Hematopoietic multipotent progenitor cell (in vitro differentiated cells): ENCODE data around the gene PACS2. TPM values are rescaled to one million over a fixed set of nuclear protein-coding genes. Genes with fewer than 3 reads are reported as not detected.

Experiments
- DNase-seq, 3 donors: peaks; one replicate each; pipeline ENCODE4 v3.0.0-alpha.2; 2011 to 2015; ENCODE audit warnings: low read depth in 2 of 3, low spot score in 2 of 3
- total RNA-seq: library from RNA; depleted of rRNA; stranded (reverse); fragments of >200 nt; gene quantifications from one replicate; pipeline ENCODE4 v1.2.3, GENCODE V29; 2012

Gene PACS2
- total RNA-seq, 1 donor = 104 TPM

GRCh38 chr14:105383083-105383730 is 68.7 kb downstream of the PACS2 start:
- DNase-seq = no peak

DNA sequence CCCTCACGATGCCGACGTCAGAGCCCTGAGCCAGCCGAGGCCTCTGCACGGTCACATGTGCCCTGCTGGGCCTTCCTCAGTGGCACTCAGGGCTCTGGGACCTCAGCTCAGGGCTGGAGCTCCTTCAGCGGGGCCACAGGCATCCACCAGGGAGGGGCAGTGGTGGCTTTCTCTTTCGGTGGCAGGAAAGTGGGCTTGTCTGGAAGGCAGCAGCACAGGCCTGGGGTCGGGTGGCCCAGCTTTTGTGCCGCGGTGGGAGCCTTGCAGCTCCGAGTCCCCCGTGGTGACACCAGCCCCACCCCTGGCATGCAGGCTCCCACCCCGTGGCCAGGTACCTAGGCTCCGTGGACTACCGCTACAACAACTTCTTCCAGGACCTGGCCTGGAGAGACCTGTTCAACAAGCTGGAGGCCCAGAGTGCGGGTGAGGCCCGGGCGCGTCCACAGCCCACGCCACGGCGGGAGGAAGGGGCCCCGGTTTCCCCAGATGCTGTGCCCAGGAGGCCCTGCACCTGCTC is 69.6 kb downstream of the PACS2 start:
- no peak for DNase-seq

DNA sequence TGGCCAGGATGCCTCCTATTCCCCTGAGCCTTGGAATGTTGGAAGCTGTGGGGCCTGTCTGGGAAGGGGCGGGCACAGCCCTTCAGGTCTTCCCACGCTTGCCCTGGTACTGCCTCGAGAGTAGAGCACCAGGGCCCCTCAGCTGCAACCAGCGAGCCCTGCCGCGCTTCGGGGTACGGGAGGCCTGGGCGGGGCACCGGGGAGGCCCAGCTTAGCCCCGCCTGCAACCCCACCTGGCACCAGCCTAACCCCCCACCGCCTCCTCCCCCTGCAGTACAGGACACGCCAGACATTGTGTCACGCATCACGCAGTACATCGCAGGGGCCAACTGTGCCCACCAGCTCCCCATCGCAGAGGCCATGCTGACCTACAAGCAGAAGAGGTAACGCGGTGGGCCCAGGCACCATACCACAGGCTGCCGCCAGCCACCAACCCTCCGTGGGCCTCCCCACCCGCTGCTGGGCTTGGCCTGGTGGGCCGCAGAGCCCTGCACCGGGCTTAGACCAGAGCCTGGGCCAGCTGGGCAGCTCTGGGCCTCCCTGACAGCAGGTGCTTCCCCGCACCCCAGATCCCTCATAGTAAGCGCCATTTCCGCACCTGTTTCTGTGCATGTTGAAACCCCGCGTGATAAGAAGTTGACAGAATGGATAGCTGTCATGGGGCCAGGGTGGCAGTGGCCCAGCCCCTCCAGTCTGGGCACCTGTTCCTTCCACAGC is 70.2 kb downstream of the PACS2 start:
- DNase-seq = no peak

DNA sequence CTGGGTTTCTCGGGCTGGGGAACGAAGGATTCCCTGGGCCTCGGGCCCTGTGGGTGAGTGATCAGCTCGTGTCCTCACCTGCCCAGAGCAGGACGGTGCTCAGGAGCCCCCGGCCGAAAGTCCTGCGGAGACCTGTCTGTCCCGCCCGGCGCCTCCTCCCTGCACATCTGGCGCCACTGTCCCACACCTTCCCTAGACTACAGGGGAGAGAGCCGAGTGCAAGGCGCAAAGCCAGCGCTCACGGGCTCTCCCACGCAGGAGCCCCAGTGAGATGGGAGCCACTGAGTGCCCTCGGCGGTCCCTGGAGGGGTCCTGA is 70.7 kb downstream of the PACS2 start:
- DNase-seq = no peak

DNA sequence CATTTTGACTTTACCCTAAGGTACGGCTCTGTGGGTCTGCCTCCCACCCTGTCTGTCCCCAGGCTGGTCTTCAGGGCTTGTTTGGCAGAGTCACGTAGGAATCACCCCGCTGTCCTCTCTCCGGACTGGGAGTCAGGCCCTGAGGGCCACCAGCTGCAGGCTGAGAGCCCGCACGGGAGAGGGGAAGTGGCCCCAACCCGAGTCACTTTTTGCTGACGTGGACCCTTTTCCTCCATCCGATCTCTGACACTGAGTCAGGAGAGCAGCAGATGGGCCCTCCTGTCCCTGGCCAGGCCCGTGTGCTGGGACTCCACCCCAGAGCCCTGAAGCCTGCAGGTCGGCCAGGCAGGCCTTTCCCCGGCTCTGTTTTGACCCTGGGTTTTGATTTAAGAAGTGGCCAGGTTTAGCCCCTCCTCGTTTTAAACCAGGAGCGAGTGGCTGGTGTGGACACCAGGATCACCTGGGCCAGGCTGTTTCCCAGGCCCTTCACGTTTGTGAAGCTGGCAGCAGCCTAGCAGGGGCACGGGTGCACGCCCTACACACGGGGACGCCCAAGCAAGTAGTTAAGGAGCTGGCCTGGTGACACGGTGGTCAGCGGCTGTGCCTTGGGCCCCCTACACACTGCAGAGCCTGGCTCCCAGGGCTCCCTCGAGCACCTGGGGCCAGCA is 71.3 kb downstream of the PACS2 start:
- no peak for DNase-seq

DNA sequence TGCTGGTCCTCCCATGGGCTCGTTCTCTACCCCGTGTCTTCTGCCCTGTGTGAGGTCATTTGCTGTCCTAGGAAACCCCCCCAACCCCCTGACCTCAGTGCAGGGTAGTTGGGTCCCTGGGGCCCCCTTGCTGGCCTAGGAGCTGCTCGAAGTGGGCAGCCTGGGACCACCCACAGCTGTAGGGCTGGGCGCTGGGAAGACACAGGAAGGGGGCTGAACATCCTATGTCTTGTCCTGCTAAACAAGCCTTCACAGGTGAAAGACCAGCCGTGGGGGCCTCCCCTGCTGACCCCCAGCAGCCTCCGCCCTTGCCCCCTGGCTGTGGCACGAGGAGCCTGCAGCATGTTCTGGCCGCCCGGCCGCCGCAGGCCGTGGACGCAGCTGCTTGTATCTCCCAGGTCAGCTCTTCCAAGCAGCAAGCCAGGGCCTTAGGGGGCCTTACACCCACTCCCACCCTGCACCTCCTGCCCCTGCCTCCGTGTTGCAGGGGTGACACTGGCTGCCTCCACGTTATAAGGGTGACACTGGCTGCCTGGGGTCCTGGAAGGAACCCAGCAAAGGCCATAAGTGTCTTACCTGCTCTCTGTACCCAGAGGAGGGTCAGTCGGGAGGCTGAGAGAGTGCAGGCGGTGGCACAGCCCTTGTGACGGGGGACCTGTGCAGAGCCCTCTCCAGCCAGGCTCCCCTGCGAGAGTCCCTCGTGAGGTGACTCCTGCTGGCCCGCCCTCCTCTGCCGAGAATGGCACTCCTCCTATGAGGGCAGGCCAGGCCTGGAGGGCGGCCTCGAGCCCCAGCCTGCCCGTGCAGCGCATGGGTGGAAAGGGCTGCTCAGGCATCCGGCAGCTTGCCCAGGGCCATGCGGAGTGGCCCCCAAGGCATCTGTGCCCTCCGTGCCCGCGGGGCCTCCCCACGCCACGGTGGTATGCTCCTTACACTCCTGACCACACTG is 72.3 kb downstream of the PACS2 start:
- no peak for DNase-seq

DNA sequence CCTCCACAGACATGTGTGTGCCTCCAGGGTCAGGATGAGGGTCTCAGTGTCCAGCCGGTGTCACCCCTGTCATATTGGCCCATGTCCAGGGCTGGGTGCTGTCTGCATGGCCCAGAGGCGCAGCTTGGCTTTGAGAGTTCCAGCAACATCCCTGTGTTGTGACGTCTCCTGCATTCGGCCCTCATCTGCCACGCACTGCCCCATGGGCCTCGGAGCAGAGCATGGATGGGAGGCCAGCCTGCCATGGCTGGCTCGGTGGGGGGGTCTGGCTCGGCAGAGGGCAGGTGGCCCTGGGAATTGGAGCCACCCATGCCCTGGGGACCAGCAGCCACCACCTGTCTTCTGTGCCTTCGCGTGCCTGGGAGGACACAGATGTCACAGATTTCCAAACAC is 73.0 kb downstream of the PACS2 start:
- DNase-seq = no peak

GRCh38 chr14:105388110-105388951 is 73.8 kb downstream of the PACS2 start:
- no peak for DNase-seq

DNA sequence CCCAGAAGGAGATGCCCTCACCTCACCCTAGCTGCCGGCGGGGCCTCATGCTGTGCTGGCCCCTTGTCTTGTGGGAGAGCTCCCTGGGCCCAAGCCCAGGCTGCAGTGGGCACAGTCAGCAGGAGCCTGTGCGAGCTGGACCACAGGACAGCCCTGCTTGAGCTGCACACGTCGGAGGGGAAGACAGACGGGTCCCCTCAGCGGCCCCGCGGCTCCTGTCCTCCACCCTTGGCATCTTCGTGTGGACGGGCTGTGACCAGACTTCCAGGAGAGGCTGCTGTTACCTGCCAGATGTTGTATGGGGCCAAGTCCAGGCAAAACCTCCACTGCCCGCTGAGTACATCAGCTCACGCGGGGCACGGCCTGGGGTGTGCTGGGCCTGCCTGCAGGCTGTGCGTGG is 74.4 kb downstream of the PACS2 start:
- DNase-seq = no peak

GRCh38 chr14:105389534-105389933 is 75.0 kb downstream of the PACS2 start:
- no peak for DNase-seq

GRCh38 chr14:105389976-105390848 is 75.7 kb downstream of the PACS2 start:
- peak in 1 of 3 donors; percentile 50 for DNase-seq

DNA sequence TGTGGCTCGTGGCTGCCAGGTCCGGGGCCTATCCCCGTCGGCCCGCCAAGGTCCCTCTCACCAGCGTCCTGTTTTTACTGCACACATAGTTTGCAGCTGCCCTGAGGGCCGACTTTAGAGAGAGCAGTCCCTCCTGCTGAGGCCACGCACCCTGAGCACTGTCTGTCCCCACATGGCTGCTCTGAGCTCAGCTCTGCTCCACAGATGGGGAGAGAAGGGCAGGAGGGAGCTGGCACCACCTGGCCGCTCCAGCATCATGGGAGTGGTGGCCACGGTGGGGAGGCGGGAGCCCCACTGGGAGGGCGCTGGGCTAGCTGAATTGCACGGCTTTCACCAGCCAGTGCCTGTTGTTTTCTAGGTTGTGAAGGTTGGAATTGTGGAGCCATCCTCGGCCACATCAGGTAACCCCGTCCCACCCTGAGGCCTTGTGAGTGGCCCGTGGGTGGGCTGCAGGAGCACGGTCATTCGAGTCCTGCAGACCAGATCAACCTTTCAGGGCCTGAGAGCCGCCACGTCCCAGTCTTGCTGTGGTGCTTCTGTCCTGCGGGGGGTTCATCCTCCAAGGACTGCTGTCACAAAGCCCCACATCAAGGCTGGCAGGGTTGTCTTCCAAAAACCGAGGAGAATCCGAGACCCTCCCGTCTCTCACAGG is 76.4 kb downstream of the PACS2 start:
- no peak for DNase-seq

DNA sequence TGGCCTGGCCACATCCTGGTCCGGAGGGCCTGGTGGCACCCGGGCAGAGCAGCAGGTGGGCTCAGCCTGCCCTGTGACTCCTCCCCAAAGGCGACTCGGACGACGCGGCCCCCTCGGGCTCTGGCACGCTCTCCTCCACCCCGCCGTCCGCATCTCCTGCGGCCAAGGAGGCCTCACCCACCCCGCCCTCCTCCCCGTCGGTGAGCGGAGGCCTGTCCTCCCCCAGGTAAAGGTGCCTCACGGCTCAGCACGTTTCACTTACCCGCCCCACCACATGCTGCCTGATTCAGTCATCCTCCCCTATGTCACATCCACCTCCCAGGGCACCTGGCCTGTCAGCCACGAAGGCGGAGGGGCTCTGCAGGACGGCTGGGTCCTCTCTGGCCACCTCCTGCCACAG is 77.0 kb downstream of the PACS2 start:
- DNase-seq = no peak

DNA sequence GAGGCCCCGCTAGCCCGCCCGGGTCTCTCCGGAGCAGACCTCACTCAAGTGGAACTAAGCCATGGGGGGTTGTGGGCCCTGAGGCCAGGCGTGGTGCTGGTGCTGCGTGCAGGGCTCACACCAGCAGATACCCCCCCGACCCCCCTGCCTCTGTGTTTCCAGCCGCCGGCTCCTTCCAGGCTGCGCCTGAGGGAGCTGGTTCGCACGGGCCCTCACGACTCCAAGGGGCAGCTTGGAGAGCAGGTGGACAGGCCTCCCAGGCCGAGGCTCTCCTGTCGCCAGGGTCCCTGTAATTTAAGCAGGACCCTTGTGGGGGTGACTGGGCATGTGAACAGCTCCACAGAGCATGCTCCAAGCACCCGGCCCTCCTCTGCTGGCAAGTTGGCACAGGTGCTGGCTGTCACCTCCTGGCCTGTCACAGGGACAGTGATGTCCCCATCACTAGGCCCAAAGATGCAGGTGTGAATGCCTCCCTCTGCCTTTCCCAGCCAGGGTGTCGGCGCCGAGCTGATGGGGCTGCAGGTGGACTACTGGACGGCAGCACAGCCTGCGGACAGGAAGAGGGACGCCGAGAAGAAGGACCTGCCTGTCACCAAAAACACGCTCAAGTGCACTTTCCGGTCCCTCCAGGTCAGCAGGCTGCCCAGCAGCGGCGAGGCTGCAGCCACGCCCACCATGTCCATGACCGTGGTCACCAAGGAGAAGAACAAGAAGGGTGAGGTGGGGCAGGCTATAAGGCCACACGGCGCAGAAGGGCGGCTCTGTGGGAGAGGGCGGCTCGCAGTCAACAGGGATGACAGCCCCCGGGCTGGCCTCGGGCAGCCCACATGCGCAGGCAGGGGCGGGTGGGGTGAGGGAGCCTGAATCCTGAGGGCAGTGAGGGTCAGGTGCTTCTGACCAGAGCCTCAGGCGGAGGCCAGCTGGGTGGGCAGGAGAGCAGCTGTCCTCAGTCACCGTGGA is 77.9 kb downstream of the PACS2 start:
- DNase-seq = no peak

- DNase-seq = no peak
Measured at GRCh38 chr14:105393151-105393550, 78.6 kb downstream of the PACS2 start.

DNA sequence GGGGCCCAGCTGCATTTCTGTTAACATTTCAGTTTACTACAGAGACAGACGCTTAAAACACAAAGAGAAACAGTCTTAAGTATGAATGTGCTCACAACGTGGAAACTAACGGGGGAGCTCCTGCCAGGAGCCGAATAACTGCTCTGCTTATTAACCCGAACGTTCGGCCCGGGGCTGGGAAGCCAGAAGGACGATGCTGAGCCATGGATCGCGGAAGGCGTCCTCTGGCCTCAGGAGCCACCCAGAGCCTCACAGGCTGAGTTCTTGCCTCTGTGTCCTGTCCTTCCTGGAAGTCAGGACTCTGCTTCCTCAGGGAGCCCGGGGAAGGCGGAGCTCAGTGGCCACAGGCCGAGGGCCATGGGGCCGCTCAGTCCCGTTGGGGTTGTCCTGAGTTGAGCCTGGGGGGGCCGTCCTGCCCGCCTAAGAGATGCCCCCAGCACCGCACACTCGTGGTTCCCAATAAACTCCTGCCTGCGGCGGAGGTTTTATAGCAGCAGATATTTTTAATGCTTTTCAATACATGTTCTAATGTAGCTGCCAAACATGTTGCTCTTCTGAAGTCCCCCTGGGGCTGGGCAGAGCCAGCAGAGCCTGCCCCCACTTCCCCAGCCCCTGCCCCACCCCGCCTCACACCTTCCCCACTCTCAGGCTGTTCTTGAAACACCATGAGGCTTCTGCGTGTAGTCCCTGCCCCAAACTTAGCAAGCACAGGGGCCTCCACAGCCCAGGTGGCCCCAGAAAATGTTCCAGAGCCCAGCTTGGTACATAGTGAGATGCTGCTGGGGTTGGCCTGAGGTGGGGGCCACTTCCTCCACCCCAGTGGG is 80.4 kb downstream of the PACS2 start:
- DNase-seq = no peak

DNA sequence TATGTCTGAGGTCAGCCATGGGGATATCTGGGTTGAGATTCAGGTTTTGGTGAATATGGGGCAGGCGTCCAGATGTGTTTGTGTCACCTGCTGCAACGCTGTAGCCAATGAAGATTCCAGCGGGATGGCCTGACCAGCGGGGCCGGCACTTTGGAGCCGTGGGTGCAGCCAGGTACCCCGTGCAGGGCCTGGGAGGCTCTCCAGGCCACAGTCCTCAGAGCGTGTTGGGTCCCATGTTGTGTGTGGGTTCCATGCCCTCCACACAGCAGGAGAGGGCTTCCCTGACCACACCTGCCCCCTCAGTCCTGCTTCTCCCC is 80.9 kb downstream of the PACS2 start:
- DNase-seq = no peak
